IPS DF 4.7 (cell line): ENCODE results near the gene SS18.

ENCODE experiments used
- DNase-seq: peaks from one replicate; pipeline ENCODE4 v3.0.0-alpha.2; 2013; ENCODE audit warnings: low spot score; ENCODE audit errors: extremely low read depth

SS18 gene

DNA sequence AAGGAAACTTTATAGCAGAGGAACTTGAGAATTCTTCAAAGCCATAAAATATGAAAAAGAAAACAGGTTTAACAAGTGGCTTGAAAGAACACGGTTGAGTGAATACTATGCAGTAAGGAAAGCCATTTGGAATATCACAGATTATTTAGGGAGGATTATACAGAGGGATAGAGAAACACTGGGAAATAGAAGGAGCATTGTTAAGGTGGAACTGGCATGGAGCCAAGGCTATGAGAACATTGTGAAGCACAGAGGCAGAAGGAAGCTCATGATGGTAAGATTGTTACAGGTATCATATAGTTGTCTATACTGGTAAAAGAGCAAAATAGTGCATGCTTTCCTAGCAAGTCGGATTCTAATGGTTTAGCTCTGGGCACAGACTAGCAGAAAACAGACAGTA, 87.1 kb downstream of the SS18 start:
- no peak for DNase-seq

DNA sequence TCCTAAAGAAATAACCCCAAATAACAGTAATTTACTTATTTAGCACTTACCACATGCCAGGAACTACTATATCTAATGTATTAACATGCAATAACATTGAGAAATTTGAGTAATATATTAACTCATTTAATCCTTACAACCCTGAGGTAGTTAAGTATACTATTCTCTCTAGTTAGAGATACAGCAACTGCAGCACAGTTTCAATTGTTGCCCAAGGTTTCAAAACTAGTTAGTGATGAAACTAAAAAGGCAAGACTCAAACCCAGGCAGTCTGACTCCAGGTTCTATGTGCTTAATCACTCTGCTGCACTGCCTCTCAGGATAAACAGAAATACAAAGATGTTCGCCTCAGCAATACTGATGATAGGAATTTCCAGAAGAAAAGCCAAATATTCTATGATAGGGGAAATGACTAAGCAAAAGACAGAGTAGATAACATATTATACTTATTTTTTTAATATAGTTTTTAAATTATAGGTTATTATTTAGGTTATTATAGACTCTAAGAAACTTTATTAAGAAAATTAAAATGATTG, 88.0 kb downstream of the SS18 start:
- DNase-seq: no peak

DNA sequence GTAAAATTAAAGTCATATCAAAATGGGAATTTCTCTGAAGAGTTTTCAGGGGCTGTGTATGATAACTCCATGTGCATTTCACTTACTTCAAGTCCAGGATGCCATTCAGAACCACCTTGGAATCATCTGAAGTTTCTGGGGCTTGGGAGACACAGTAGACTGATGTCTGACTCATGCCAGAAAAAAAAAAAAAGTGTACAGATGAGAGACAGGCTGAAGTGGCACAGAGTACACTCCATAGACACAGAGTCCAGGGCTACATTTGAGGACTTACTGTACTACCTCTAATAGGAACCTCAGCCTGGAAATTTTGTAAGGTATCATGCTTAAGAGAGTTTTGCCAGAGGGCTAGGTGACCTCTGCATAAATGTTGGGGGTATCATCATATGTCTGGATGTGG, 92.0 kb downstream of the SS18 start:
- DNase-seq: no peak

DNA sequence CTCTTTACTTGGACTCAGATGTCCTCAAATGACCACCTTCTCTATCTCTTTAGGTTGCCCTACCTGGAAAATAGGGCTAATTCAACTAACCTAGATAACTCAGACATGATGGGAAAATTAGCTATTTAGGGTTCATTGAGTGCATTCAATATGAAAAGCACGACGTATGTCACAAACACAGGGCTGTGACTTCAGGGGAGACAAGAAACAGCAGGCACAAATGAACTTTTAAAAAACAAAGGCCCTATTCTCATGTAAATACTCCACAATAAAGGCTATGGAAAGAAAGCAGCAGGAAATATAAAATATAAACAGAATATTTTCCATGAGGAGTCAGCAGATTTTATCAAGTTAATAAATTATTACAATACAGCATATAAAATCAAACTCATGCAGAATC, 97.8 kb downstream of the SS18 start:
- DNase-seq: no peak

DNA sequence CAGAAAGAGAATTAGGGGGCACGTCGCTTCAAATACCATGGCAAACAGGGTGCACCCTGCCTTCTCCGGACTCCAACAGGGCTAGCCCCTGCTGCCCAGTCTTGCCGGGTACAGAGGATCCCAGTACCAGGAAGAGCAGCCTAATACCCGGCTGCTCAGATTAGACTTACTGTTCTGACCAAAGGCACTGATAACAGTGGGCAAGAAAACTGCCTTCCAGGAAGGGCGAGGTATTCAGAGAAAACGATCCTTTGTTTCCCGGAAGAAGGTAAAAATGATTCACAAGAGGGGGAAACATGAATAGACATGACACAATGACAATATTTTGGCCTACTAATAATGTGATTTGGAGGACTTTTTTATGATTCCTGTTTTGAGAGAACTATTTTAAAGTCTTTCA, 99.9 kb downstream of the SS18 start:
- no peak for DNase-seq

DNA sequence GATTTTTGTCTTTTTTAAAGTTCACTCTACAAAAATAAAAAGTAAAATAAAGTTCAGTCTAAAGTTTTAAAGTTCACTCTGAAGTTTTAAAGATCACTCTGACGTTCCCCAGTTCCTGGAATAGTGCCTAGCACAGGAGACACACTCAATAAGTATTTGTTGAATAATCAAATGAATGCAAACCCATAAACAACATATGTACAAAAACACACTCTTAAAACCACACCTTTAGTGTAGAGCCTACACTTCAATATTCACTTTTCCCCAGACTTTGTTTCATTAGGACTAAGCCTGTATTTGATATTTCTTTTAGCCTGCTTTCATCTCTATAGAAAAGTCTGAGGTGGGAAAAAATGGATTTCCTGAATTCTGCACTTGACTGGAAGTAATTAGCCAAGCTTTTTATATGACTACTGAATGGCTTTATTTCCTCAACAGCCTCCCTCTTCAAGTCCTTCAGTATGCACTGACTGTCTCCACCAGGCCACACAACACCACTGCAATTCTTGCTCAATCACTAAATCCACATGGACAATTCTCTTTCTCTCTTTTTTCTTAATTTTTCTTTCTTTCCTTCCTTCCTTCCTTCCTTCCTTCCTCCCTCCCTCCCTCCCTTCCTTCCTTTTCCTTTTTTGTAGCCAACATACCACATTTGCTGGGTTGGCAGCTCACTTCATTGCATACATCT, 104.6 kb downstream of the SS18 start:
- no peak for DNase-seq

DNA sequence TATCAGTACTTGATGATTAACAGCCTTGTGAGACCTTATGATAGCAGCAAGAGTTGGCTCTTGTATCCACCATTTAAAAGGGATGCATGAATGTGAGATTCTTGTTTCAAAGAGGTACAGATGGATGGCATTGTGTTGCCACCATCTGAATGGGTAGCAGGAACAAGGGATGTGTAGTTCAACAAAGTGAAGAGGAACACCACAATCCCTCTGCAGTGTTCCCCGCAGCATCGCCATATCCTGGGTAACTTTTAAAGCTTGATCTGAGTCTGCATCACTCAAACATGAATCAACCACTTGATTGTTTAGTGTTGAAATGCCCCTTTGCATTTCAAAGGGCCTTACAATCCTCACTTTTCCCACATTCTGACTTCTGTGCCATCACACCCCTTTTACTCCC, 106.7 kb downstream of the SS18 start:
- DNase-seq: no peak

DNA sequence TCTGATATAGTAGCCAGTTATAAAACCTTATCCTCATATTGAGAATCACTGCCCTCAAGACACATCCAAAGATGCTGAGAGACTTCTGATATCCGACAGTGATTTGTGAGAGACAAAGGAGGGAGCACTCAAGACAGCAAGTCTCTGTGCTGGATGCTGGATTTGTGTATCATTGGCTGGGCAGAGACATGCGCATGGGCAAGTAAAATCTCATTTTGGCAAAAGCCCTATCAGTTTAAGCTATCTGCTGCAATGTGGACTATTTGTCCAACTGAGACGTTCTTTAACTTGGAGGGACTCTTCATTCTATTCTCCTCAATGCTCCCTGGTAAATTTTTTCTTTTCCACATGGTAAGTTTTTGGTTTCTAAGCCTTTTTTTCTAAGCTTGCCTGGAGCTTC, 107.5 kb downstream of the SS18 start:
- DNase-seq: no peak

DNA sequence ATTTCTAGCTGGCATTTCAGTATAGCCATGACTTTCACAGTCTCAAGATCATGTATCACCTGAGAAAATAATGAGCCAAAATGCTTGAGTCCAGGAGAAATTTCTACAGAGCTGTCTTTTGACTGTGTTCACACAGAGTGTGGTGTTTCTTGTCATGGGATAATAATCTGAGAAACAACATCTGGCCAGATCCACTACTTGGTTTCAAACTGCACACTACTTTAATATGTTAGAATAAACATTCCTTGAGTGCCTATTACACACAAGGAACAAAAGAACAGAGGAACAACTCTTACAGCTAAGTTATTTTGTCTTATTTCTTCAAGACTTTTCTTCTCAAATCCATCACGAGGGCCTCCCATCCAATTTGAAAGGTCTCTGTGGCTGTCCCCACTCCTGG, 108.3 kb downstream of the SS18 start:
- DNase-seq: no peak

DNA sequence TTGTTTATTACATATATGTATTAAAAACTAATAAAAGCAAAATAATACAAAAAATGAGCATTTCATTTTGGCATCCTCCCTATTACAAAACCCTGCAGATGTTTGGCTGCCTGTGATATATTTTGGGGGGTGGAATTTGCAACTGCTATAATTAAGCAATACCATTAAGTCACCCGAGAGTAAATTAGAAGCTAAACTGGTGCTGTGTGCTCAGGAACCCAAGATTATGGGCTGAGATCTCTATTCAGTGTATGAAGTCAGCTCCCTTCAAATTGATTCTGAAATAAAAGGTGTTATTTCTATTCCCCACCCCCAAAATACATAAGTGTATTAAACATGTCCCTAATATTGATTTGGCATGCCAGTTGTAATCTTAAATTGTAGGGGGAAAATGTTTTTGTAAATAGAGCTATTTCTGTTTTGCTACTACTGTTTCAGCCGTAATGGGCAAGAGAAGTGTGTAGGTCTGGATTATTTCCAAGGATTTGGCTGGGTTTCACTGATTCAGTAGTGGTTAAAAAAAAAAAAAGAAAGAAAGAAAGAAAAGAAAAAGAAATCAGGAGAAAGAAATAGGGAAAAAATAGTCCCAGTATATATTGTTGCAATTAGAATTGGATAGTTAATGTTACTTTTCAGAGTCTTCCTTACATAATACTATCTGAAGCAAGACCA, 110.9 kb downstream of the SS18 start:
- no peak for DNase-seq

DNA sequence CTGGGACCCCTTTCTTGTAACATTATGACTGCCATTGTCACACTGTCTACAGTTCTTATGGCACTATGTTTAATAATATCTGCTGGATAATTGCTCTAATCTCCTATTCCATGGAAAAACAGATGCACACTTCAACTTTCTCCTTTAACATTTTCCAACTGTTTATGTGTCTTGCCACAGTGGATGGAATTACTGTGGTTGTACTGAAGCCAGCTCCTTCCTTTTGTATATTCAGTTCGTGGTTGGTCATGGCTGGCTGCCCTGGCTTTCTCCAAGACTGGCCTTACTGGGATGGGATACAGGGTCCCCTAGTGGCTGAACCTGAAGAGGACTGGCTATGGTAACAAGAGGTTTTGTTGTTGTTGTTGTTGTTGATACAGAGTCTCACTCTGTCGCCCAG, 113.9 kb downstream of the SS18 start:
- no peak for DNase-seq

DNA sequence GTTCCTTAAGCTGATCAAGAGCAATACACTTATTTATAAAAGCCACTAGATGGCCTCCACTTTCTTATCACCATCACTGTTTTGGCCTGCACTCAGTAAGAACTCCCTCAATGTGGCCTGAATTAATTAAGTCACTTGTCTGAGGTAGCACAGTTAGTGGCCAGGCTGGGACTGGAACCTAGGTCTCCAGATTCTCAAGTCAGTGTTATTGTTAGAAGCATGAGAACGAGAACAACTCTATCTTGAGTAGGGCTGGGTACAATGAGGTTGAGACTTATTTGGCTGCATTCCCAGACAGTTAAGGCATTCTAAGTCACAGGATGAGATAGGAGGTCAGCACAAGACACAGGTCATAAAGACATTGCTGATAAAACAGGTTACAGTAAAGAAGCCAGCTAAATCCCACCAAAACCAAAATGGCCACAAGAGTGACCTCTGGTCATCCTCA, 115.8 kb downstream of the SS18 start:
- no peak for DNase-seq
